Measurements from ENCODE around the gene MORC4.

The MORC4 gene

GRCh38 chrX:106952089-106952488 lies 47.9 kb downstream of the MORC4 start:
- DNase-seq, result no peak

- no peak for DNase-seq
Observed at GRCh38 chrX:106951230-106951629, 48.8 kb downstream of the MORC4 start.

- no peak for DNase-seq
Observed at GRCh38 chrX:106950381-106950780, 49.6 kb downstream of the MORC4 start.

DNA sequence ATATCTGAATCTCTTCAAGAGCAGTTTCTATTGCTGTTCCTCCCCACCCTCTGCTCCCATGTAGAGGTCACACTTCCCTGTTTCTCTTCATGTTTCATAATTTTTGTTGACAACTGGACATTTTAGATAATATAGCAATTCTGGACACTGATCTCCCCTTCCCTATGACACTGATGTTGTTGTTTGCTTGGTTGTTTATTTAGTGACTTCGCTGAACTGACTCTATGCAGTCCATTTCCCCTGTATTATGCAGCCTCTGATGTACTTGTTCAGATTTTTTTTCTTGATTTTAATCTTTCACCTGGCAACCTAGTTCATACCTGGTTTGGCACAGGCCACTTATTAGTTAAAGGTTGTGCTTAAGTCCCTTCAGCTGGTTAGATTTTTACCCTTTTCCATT lies 50.6 kb downstream of the MORC4 start:
- no peak for DNase-seq

DNA sequence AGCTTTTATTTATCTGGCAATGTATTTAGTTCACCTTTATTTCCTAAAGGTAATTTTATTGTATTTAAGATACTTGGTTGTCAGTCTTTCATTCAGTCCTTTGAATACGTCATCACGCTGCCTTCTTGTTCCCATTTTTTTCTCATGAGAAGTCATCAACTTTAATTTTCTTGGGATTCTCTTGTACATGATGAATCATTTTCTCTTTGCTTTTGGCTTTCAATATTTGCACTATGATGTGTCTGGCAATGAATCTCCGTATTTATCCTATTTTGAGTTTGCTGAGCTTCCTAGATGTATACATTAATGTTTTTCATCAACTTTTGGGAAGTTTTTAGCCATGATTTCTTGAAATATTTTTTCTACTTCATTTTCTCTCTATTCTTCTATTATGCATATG lies 51.4 kb downstream of the MORC4 start:
- no peak for DNase-seq

DNA sequence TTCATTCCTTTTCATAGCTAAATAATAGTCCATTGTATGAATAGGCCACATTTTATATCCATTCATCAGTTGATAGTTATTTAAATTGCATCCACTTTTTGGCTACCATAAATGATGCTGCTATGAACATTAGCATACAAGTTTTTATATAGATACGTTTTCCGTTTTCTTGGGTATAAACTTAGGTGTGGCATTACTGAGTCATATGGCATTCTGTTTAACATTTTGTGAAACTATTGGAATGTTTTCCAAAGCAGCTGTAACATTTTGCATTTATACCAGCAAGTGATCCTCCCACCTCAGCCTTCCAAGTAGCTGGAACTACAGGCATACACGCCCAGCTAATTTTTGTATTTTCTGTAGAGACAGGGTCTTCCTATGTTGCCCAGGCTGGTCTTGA lies 53.5 kb downstream of the MORC4 start:
- no peak for DNase-seq

GRCh38 chrX:106940068-106940467 lies 59.9 kb downstream of the MORC4 start:
- DNase-seq, result no peak

GRCh38 chrX:106939566-106939965 lies 60.4 kb downstream of the MORC4 start:
- DNase-seq, result no peak

DNA sequence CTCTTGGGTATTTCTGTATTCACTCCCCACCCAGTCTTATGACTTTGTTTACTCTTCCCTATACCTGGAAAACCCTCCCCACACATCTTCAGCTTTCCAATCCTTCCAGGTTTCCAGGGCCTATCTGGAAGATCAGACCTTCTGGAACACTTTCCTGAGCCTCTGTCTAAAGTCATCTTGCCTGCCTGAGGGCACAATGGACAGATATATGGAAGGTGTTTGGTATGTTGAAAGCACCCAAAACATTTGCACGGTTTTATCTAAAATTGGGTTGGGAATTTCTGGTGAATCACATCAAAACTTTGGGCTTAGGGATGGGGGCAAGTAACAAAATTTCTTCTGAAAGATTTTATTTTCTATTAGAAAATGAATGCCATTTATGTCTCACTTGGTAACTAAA lies 63.8 kb downstream of the MORC4 start:
- DNase-seq, result no peak

GRCh38 chrX:106935175-106935574 lies 64.8 kb downstream of the MORC4 start:
- DNase-seq, result no peak

- DNase-seq, result no peak
Observed at GRCh38 chrX:106933538-106933961, 66.5 kb downstream of the MORC4 start.

GRCh38 chrX:106932960-106933537 lies 67.0 kb downstream of the MORC4 start:
- DNase-seq, result no peak

GRCh38 chrX:106932492-106932923 lies 67.5 kb downstream of the MORC4 start:
- no peak for DNase-seq

- no peak for DNase-seq
Observed at GRCh38 chrX:106931831-106932491, 68.1 kb downstream of the MORC4 start.

DNA sequence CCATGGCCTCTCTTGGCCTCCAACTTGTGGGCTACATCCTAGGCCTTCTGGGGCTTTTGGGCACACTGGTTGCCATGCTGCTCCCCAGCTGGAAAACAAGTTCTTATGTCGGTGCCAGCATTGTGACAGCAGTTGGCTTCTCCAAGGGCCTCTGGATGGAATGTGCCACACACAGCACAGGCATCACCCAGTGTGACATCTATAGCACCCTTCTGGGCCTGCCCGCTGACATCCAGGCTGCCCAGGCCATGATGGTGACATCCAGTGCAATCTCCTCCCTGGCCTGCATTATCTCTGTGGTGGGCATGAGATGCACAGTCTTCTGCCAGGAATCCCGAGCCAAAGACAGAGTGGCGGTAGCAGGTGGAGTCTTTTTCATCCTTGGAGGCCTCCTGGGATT lies 71.8 kb downstream of the MORC4 start:
- DNase-seq, result no peak

DNA sequence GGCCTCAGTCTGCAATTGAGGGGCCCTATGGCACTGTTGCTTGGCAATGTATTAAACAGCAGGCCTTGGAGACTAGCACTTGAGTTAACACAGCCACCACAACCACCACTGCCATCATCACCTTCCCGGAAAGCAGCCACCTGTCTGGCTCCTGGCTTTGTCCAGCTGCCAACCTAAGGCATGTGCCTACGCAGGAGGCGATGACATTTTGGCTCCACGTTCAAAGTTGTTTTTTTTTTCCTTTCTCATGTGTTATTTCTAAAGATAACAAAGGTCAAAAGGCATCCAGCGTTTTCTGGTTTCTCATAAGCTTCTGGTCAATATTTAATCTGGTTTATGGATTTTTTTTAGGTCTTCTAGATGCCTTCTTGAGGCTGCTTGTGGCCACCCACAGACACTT lies 72.3 kb downstream of the MORC4 start:
- no peak for DNase-seq

GRCh38 chrX:106927023-106927422 lies 73.0 kb downstream of the MORC4 start:
- no peak for DNase-seq

- no peak for DNase-seq
Observed at GRCh38 chrX:106921637-106922036, 78.4 kb downstream of the MORC4 start.

DNA sequence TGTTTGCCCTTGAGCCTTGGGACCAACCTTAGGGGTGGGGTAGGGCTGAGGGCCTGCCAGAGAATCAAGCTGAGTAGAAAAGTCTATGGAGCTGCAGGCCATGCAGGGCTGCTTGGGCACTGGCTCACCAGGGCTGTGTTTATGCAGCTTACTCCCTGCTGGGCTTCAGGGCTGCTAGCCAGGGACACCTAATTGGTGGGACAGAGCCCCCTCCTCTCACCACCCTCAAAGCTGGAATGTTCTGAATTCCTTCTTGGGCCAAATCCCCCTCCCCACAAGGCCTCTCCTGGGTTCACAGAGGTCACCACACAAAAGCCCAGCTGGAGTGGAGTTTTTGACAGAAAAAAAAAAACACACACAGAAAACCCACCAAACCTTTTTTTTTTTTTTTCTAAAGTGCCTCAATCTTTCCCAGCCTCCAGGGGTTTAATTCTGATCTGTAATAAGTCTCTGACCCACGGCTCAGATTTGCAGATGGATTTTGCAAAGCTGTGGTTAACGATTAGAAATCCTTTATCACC lies 80.0 kb downstream of the MORC4 start, which contains the start of gene CLDN2:
CLDN2 (plus strand) TSS at position 471 of the 521 bp plus-strand sequence. CDS start 7,827 bp downstream, outside the sequence.
- DNase-seq, result no peak

DNA sequence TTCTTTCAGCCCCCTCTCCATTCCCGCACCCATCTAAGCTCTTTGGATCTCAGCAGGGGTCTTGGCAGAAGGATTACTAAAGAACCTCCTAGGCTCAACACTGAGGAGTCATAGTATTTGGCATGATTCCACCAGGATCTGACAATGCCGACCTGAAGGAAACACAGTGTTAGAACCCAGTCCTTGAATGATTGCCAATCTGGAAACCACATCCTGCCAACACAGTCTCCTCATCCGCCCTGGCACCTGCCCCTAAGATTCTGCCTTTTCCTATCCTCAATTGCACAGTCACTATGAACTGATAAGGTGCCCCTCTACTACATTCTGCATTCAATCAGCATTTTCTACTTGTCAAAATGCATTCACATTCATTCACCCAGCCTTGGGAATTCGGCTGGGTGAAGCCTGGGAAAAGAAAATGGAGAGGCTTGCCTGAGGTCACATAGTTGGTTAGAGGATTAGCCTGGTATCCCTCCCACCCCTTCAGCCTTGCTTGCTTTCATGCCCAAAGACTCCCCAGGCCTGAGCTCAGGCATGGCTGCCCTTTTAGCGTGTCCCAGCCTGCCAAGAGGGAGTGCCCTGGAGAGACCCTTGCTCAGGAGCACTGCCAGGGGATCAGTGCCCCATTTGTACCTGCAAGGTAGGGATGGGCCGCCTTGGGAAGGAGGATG lies 82.0 kb downstream of the MORC4 start:
- no peak for DNase-seq

GRCh38 chrX:106912864-106913263 lies 87.1 kb downstream of the MORC4 start:
- no peak for DNase-seq

DNA sequence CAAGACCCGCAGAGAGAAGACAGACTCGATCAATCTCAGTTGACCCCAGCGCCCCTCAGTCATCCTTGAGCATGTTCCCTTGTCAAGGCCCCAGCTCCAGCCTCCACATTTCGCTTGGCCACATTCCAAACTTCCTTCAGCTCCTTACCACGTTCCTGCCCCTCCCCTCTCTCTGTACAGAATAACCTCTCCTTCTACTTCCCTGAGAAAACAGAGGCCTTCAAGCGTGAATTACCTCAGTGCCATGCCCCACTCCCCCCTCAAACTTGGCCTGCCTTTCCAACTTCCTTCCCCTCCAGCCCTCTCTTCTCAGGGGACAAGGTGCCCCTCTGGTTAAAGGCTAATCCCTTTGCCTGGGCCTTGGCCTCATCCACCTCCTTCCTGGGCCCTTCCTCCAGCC lies 93.7 kb downstream of the MORC4 start:
- DNase-seq, result no peak

- DNase-seq, result no peak
Observed at GRCh38 chrX:106905064-106905708, 94.8 kb downstream of the MORC4 start.
